HG02610 (cell line): ENCODE measurements around the gene TMPRSS13.

Experiments
- ATAC-seq: cut with Tn5 transposase; IDR thresholded peaks from one replicate; pipeline ENCODE4 v1.9.1; 2021; ENCODE audit warnings: mild to moderate bottlenecking, moderate library complexity; ENCODE audit not compliant: unreplicated experiment

Gene TMPRSS13

DNA sequence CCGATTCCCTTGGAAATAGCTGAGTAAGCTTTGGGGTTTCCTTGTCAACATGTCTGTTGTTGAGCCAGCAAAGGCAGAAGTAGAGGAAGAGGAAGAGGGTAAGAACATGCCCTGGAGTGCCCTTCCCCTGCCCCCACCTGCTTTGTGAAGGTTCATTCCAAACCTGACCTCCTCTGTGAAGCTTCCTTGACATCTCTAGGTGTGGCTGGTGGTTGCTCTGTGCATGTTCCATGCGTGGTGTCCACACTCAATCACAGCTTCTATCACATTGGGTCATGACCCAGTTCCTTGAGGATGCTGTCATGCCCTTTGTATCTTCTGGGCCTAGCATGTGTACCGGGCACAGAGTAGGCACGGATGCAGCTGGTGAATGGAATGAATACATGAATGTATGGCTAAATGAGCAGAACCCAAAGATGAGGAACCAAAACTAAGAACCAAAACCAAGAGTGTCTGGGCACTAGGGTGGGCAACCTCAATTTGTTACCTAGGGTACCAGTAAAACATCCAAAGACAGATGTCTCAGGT lies 29.0 kb downstream of the TMPRSS13 start:
- ATAC-seq = no peak

DNA sequence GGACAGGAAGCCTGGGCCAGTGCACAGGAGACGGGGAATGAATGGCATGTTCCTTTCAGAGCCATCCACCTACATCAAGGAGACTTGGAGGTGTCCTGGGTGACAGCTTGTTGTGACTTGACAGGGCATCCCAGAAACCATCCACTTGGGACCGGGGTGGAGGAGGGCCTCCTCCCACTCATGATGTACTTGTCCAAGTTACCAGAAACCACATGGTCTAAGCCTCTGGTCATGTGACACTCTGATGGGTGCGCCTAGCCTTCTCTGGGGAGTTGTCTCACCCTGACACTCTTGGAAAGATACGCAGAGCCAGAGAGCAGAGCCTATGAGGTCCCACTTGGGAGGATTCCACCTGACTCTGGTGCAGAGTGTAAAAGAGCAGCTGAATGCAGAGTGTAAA lies 31.1 kb downstream of the TMPRSS13 start:
- no peak for ATAC-seq

DNA sequence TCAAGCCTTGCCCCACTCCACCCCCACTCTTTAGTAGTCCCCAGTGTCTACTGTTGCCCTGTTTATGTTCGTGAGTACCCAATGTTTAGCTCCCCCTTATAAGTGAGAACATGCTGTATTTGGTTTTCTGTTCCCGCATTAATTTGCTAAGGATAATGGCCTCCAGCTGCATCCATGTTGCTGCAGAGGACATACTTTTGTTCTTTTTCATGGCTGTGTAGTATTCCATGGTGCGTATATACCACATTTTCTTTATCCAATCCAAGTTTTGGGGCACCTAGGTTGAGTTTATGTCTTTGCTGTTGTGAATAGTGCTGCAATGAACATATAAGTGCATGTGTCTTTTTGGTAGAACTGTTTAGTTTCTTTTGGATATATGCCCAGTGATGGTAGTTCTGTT lies 36.6 kb downstream of the TMPRSS13 start:
- ATAC-seq = no peak

DNA sequence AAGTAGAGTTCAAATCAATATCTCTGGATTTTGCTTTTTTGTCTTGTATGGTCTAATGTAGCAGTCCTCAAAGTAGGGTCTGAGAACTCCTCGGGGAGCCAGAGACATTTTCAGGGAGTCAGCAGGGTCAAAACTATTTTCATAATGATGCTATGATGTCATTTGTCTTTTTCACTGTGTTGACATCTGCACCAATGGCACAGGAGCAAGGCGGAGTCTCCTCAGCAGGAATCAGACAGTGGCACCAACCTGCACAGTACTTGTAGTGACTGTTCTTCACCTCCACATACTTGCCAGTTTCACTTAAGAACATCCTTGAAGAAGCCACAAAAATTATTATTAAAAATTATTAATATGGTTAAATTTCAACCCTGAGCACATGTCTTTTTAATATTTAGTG lies 37.8 kb downstream of the TMPRSS13 start:
- ATAC-seq = no peak

DNA sequence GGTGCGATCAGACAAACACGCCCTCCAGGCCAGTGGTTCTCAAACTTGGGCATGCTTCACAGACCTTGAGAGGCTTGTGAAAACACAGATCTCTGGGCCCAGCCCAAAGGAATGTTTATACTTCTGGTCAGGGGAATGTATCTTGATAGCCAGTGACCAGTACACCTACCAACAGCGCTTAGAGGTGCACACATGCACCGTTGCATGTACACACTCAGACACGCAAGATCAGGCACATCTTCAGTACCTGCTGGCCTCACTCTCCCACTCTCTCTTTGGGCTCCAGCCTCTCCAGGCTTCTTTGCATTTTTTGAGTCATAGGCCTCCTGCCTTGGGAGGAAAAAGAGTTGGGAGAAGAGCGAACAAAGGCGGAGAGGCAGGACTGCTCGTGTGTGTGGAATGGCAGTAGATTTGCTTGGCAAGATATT lies 41.0 kb downstream of the TMPRSS13 start:
- no peak for ATAC-seq

DNA sequence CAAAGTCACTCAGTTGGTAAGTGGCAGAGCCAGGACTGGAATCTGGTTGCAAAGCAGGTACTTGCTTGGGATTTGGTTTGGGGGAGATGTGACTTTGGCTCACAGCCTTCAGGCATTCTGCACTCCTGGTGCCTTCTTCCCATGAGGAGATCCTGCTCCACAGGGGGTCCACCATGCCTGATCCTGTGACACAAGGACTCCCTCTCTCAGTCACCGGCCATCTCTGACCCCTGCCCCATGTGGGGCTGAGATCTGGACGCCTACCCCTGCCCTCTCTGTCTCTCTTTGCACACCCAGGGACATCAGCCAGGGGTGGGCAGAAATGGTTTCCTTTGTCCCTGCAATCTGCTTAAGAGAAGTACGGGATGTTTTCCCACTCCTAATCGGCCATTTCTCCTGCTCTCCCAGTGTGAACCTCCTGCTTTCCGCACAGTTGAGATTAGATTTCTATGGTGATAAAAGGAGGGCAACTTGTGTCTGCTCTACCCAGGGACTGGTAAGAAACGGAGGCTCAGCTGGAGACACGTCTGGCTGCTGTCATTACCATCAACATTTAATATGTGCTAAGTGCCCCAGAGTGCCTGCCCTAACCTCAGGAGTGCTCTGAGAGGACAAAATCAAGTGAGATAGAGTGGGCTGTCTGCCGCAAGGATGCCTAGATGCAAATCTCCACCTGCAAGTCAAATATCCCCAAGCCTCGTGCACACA lies 41.6 kb downstream of the TMPRSS13 start:
- no peak for ATAC-seq

DNA sequence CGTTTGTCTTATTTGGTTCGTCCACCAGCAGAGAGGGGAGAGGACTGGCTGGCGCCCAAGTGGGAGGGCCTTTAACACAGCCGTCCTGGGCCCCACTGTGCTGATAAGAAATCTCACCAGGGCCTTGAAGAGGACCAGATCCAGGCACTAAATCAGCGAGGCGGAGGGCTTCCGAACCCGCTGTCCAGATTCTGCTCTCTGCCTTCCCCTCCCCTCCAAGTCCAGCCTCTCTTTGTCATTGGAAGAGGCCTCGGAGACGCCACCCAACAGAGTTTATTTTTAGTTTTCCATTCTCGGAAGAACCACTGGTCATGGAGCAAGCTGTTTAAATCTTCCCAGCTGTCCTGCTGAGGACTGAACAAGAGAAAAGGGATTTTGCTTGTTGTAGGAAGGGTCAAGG lies 43.4 kb downstream of the TMPRSS13 start:
- ATAC-seq = no peak

DNA sequence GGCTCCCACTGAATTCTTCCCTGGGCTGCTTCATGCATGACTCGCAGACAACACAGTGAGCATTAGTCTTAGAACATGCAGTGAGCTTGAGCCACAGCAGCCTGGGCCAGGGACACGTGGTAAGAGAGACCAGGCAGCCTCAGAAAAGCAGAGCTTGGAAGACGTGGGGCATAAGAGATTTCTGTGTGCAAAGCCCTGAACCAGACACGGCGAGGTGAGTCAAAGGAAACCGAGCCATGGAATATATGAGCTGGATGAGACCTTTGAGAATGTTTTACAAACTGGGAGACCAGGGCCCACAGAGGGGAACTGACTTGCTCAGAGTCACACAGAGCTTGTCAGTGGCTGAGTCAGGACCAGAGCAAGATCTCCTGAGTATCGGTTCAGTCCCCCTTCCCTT lies 44.2 kb downstream of the TMPRSS13 start:
- ATAC-seq = no peak

DNA sequence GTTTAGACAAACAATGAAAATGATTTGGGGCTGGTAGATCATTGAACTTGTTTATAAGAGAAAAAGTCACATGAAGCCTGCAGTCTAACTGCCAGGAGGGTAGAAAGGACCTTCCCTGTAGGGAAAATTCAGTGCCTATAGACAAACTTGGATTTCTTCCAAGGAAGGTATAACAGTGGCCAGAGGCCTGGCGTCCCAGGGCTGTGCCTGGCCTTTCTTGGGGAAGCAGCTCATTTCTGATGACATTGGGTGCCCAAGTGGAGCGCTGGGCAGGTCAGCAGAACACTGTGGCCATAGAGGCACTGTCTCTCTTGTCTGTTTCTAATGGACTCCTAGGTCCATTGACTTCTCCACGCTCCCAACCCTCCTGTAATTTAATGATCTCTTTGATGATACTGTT lies 46.1 kb downstream of the TMPRSS13 start:
- ATAC-seq = no peak

DNA sequence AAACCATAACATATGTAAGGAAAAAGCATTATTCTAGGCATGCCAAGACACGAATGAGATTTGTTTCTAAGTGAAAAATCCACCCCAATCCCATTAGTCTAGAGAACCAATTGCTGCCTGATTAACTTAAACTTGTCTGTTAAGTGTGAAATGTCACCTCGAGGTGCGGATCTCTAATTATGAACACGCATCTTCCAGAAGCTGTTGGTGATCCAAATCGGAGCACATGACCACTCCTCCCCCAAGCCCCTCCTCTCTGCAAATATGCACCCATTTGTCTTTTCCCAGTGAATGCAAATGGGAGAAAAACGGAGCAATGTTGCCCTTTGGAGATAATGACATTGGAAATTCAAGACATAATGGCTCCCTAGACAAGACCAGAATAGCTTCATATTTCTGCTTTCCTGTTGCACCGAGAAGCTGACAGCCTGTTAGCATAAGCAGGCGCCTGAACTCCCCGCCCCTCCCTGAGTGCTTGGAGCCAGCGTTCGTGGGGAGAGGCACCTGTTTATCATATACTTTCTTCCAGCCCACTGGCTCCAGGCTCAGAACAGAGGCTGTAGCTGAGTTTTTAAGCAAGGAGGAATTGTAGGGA lies 46.8 kb downstream of the TMPRSS13 start:
- no peak for ATAC-seq

DNA sequence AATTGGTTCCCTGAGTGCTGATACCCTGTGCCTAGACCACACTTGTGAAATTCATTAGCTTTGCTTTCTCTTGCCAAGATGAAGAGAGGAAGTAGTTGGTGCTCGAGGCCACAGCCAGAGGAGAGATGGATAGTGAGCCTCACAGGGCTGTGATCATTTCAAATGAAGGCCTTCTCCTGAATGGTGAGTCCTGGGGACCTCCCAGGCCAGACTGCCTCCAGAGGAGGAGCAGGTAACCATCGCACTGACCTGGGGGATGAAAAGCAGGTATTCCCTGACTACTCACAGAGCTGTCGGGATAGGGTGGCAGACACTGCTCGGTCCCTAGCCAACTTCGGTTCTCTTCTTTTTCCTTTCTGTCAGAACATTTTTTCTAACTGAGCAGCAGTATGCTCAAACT lies 48.0 kb downstream of the TMPRSS13 start:
- ATAC-seq = no peak

DNA sequence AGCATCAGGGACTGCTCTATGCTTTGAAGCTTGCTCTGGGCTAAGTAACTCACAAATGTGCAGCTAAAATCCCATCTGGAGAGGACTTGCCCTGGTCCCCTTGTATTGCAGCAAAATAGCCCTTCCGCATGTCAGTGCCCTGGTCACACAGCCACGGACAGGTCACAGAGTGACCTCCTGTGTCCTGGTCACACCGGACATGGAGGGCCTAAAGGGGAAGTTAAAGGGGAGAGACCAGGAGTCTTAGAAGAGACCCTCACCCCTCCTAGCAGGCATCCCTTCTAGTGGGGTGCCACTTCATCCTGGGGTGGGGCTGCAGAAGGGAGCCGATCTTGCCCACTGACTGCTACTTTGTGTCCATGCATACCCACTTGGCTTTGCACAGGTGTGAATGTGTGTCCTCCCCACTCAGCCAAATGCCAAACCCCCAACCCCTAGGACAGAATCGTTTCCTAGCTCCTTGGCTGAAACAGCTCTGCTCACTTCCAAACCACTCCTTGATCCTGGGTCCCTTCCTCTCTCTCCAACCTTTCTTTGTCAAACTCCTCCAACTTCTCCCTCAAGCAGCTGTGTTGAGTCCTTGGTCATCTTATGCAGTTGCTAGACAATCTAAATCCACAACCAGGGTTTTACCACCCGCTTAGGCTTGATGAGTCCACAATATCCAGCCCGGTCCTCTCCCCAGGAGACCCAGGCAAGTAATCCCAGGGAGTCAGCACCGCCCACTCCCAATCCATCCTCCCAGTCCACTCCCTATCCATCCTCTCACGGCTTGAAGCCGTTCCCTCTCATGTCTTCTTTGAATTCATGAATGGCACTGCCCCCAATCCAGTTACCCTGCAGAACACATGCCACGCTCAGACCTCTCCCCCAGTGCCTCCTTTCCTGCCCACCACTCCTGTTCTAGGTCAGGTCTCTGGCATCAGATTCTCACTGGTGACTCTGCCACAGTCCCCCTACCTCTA lies 49.4 kb downstream of the TMPRSS13 start:
- ATAC-seq = no peak

DNA sequence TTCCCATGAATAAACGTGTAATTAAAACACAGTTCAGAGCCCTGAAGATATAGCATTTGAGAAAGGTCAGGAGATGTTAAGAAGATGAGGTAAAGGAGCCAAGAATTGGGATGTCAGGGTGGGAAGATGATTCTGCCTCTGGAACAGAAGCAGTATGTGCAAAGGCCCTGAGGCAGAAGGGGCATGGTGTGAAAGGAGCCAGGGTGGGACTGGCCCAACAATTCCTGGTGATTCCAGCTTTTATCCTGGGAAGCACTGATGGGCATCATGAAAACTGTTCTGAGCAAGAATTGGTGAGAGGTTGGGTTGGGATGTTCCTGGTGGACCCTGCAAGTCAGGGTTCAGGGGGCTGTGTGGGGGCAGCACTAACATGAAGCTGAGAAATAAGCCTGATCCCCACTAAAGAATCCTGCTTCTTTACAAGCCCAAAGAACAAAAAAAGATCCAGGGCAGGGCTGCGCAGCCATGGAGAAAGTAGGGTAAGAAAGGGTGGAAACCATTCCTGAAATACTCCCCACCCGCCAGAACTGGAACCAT lies 50.2 kb downstream of the TMPRSS13 start:
- ATAC-seq = no peak

DNA sequence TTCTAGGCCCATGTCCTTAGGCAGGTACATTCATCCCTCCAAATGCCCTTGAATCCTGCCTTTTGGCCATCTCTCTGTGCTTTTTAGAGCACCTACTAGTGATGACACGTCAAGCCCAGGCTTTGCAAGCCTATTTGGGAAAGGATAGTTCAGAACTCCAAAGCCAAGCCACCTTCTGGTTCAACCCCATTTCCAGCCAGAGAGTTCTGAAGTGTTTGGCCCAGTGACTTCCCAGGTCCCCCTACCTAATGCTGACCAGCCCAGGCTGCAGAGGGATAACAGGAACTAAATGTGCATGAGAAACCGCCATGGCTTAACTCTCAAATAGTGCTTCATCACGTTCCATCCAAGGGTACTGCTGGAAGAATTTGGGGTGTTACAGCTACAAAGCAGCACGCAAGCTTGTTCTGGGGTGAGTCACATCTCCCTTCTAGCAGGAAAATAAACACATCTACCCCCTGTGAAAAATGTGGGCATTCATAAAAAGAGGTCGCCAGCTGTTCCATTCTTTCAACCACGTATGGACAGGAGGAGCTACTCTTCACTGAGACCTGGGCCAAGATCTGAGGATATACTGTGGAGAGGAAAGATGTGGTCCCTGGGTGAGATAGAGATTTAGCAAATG lies 50.8 kb downstream of the TMPRSS13 start:
- ATAC-seq = no peak

DNA sequence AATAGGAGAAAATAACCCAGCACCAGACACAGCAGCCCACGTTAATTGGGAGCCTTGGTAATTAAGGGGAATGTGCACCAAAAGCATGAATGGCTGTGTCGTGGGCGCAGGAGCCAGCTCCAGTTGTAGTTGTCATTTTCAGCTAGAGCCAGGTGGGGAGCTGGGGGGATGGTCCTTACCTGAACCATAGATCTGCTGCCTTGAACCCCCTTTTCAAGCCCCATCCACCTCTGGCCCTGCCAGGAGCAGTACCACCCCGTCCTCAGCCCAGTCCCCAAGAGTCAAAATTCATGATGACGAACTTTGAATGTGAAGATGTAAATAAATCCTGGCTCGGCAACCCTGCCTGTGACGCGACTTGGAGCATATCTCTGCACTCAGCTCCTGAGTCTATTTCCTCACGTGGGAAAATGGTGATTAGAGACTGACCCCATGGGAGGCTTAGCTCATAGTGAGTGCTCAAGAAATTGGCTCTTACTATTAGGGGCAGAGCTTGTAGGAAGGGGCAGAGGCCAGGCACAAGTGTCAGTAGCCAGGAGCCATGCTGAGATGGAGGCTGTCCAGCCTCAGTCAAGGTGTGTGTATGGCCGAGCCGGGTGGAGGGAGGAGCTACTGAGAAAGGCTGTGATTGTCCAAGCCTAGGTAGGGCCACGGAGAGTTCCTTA lies 52.0 kb downstream of the TMPRSS13 start:
- no peak for ATAC-seq

DNA sequence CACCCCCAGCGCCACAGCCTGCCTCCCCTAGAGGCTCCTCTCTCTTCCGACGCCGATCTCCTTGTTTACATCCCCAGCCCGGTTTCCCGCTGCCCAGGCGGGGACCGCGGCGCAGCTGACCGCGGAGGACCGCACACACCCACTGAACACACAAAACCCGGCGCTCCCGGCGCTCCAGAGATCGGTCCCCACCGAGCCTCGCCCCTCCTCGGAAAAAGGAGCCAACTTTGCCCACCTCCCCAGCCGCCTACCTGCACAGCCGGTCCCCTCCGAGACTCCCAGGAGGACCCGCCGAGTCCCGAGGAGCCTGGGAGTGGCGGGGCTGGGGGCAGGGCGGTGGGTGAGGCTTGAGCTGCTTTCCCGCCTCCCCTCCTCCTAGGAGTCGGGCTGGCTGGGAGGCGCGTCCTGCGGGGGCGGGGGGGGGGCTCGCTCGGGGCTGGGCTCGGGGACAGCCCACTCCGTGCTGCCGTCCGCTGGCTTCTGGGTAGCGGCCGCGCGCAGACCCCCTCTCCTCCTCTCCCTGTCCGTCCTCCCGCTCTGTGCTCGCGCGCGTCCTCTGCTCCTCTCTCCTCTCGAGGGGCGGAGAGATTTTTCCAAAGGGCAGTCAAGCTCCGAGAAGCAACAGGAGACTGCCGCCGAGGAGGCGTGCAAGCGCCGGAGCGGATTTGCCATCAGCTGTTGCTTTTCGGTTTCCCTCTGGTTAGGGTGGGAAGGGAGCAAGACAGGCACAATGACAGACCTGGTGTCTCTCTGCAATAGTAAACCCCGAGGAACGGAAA lies 52.7 kb downstream of the TMPRSS13 start, which contains the start of gene FXYD6:
Gene FXYD6, minus strand, starts transcription at position 318 of the 779 bp plus-strand sequence. CDS start 33,882 bp downstream, outside the sequence.
- no peak for ATAC-seq

DNA sequence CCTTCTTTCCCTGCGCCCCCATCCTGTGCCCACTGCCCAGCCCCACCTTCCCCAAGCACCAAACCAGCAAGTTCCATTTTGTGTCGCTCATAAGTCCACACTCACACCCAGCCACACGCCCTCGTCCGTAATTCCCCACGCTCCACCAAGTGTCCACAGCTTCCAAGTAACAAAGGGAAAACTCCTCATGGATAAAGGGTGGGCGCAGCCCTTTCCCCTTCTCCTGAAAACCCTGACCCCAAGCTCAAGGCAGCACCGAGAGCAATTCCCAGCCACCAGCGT lies 53.2 kb downstream of the TMPRSS13 start:
- no peak for ATAC-seq

DNA sequence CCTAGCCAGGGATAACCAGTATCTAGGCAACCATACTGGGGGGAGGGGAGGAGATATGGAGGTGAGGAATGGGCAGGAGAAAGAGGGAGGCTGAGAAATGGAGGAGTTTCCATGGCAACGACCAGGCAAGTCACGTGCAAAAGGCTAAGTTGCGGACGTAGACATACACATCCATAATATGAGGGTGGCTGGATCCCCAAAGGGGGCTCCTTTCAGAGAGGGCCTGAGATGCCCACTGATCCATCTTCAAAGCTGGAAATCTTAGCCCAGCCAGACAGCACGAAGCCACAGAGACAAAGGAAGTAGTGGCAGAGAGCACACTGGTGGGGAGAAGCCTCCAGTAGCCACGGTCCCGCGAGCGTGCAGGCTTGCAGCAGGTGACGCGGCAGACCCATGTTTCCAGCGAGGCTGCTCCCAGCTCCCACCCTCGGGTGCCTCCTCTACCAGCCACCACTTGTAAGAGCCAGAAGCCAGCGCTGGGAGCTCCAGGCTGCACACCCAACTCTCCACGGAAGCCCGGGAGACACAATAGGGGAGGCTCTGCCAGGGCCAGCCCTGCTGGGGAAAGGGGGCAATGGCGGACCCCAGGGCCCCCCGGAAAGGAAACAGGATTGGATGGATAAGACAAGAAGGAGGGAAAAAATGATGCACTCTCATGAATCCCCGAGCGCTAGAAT lies 53.7 kb downstream of the TMPRSS13 start:
- ATAC-seq = no peak

DNA sequence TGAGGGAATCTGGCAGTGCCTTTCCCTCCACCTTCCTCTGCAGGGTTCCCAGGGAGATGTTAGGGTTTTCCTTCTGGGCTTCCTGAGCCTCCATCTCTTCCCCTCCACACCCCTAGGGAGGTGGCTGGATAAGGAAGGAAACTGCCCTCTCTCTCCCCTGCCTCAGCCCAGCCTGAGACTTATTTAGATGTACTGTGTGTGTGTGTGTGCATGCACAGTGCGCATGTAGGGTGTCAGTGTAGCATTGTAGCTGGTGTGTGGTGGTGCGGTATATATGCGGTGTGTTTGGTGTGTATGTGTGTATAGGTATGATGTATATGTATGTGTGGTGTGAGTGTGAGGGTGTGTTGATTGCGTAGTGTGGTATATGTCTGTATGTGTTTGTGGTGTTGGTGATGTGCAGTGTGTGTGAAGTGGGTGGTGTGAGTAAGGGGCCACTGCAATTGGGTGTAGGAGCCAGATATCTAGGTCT lies 54.3 kb downstream of the TMPRSS13 start:
- no peak for ATAC-seq
